Activated CD4-positive, alpha-beta T cell treated with anti-CD3 and anti-CD28 coated beads, Interleukin-2, Interleukin-6, amounts not matched to agents 100 ng/mL and 50 ng/mL, durations not matched to agents 16 hours and 8 hours (primary cell): ENCODE measurements around the gene MSANTD1.

Experiments used
- DNase-seq: peaks from one replicate; pipeline ENCODE4 v3.0.0-alpha.2; 2020

Gene MSANTD1

DNA sequence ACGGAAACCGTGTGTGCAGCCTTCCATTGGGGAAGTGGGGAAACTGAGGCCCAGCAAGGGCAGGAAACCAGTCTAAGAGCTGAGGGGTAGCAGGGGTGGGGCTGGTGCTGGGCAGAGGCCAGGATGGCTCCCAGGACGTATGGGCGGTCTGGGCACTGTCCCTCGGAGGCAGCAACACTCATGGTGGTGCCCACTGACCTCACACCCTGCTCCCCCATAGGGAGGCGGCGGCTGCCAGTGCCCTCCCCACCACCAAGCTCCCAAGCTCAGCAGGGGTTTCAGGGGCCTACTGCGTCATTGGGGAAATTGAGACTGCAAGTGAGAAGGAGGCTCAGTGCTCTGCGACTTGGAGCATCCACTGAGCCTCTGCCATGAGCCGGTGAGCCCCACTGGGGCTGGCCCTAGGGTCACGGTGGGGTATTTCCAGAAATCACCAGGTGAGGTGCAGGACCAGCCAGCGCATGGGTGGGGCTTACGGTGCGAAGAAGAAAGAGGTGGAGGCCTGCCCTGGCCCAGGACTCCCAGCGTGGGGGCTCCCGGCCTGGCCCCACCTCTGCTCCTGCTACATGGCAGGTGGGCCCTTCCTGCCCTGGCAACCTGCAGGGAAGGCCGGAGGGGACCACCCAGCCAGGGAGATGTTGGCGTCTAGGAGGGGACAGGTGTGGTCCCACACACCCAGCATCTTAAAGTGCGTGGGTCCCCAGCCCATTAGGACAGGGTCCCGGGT is 915 bp downstream of the MSANTD1 start:
- DNase-seq: no peak

- DNase-seq: no peak
Measured at GRCh38 chr4:3250438-3250955, 1.5 kb downstream of the MSANTD1 start.

DNA sequence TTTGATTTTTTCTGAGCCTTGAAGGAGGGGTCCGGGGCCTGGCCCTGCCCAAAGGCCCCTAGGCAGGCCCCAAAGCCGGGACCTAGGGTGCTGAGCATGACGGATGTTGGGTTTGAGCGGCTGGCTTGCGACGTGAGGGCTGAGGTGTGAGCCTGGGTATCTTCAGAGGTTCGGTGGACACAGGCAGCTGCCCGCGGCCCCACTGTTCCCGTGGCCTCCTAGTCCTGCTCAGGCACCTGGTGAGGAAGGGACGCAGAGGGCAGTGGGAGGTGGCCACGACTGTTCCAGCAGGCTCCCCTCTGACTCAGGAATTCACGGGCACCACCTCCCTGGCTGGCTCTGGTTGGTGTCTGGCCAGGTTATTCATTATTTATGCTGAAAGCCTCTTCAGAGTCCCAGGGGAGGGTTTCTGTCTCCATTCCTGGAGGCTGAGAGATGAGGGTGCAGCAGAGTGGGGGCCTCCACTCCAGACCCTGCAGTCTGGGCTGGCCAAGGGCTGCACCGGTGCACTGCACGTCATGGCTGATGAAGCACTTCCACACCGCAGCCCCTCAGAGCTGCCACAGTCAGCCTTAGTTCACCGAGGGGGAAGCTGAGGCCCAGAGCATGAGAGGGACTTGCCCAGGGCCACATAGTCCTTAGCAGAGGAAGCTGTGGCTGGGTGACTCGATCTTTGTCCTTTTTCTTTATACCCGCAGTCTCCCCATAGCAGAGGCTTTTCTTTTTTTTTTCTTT is 2.2 kb downstream of the MSANTD1 start:
- DNase-seq: no peak

GRCh38 chr4:3251691-3252479 is 2.9 kb downstream of the MSANTD1 start:
- no peak for DNase-seq

DNA sequence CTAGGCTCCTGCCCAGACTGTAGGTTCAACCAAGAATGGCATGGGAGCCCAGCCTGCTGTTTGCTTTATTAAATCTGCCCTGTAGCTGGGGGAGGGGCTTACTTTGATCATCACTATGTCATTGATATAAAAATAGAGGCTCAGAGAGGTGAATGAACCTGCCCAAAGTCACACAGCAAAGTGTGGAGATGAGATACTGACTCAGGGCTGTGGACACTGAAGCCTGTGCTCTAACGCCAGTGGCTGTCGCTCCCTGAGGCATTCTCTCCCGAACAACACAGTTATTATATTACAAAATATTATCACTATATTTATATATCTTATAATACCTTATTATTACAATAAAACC is 3.5 kb downstream of the MSANTD1 start:
- no peak for DNase-seq

GRCh38 chr4:3252831-3253641 is 4.1 kb downstream of the MSANTD1 start:
- no peak for DNase-seq

- DNase-seq: no peak
Measured at GRCh38 chr4:3253808-3254207, 4.8 kb downstream of the MSANTD1 start.

DNA sequence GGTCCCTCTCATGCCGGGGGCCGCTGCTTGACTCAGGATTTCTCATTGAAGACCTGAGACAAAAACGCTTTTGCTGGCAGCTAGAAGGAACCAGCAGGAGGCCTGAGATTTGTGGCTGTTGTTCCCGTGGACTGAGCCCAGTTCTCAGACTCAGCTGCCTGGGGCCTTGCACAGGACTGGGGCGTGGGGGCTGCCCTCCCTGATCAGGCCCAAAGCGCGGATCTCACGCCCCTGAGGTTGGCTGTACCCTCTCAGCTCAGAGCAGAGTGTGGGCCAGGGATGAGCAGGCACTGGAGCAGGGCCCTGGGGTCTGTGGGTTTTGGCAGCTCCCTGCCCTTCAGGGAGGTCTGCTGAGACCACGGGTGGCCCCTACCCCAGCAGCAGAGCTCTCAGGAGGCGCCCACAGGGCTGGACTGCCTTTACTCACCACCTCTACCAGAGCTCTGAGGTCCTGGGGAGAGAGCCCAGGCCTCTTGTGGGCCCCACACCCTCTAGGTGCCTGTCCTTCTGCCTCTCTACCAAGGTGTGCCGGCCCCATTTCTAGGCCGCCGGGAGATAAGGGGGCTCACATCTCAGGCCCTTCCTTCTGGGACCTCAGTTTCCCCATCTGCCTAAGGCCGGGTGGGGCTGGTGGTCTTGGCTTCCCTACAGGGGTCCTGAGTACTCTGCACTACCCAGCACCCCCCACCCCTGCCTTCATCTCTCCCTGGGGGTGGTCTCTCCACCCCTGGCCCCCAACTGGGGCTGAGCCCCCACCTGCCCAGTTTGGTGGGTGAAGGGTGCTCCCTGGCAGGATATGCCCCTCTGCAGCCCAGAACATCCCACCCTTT is 5.6 kb downstream of the MSANTD1 start:
- no peak for DNase-seq

DNA sequence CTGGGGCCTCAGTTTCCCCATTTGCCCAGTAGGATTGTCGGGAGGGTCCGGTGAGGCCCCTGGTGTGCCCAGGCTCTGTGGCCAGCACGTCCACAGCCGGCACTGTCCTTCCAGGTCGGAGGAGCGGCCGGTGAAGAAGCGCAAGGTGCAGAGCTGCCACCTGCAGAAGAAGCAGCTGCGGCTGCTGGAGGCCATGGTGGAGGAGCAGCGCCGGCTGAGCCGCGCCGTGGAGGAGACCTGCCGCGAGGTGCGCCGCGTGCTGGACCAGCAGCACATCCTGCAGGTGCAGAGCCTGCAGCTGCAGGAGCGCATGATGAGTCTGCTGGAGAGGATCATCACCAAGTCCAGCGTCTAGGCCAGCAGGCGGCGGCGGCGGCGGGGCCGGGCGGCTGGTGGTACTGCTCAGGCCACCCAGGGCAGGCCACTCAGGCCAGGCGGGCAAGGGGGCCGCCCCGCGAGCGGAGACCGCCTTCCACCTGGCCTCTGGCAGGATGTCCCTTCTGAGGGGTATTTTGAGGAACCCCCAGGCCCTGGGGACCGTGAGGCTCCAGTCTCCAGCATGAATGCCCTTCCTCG is 6.7 kb downstream of the MSANTD1 start:
- DNase-seq: no peak

- no peak for DNase-seq
Measured at GRCh38 chr4:3256230-3257102, 7.5 kb downstream of the MSANTD1 start.

GRCh38 chr4:3257103-3257555 is 8.2 kb downstream of the MSANTD1 start:
- DNase-seq: no peak

DNA sequence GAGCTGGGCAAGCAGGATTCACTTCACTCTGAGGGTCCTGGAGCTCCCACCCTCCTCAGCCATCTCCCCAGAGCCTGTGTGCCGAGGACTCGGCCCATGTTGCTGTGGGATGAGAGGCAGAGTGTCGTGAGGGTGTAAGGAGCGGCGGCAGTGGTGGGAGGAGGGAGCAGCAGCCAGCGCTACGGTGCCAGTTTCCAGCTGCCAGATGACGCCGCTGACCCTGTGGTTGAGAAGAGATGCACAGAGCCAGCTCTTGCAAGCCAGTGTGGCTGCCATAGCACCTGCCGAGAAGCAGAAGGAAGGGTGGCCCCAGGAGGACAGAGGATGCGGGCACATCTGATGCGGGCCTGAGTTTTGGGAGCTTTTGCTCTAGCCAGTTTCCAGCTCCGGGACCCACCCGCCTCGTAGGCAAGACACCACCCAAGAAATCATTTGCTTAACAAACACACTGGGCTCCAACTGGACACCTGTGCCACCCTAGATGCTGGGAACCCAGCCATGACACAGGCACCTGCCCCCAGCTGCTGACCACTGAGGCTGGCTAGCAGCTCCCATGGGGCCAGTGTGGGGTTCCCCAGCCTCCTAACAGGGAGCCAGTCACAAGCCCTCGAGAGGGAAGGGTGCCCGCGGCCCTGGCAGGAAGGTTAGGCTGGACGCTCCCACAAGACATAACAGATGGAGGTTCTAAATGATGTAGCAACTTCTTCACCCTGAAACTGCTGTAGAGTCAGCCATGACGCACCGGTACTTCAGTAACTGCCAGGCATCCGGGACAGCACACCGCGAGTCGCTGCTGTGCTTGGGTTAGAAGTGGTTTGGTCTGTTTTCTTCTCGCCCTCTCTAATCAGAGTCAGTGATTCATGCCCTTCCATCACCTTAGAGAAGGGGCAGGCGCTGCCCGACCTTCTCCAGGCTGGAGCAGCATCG is 8.9 kb downstream of the MSANTD1 start:
- no peak for DNase-seq

DNA sequence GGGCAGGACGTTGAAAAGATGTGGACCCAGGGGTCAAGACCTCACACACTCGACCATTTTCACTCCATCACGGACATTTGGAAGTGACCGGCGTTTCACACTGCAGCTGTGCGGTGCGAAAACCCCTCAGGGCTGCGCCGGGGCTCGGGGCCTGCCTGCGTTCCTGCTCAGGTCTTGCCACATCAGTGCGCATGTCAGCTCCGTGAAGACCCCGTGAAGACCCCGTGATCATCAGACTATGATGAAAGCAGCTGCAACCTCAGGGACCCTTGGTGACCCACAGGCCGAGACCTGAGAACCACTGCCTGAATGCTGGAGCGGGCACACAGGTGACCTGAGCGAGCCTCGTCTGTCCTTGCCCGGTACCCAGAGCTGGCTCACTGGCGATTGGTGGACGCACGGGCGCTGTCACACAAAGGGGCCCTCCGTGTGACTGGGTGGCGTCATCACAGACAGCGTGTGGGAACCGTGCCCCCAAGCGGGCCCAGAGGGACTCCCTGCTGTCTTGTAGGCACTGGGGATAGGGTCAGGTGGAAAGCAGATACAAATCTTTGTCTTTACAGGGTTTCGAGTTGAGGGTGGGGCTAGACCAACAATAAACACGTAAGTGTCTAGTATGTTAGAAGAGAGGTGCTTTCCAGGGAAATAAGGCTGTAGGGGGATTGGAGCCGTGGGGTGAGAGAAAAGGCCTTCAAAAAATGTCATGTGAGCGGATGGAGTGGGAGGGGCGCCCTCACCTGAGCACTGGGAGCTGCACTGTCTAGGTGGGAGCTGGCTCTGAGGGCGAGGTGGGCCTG is 12.7 kb downstream of the MSANTD1 start:
- DNase-seq: no peak

- no peak for DNase-seq
Measured at GRCh38 chr4:3262208-3263052, 13.5 kb downstream of the MSANTD1 start.

DNA sequence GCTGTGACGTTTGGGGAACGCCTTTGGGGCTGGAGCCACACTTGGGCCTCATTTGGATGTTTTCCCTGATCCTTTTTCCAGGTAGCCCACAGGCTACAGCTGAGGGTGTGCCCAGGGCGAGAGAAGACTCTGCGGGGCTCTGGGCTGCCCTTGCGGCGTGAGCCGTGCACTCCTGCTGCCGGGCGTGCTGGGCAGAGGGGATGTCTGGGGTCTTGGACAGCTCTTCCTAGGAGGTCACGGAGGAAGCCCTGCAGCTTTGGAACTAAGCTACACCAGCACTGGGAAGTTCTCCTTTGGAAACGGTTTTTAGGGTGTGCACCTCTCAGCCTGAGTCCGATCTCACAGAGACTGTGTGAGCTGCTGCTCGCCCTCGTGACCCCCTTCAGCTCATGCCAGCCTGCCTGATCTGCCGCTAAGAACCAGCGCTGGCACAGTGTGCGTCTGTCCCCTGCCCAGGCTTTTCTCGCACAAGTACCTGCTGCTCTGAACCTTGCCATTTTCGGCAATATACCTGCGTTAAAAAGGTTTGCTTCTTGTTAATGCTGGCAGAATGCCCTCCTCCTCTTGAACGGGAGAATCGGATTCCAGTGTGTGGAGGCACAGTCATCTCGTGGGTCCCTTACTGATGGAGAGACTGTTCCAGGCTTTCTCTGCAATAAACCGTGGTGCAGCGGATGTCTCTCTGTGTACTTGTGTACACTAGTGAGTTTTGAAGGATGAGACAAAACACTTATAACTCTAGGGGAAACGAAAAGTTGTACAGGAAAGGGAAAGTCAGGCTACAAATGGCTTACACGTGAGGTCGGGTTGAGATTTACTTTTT is 14.3 kb downstream of the MSANTD1 start:
- no peak for DNase-seq

DNA sequence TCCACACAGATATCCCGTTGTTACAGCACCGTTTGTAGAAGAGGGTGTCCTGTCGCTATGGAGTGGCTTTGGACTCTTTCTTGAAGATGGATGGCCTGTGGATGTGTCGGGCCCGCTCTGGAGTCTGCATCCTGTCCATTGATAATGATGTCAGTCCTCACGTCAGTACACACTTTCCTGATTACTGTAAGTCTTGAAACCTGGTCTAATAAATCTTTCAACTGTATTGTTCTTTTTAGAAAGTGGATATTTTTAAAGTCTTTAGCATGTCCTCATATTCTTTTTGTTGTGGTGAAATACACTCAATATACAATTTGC is 14.9 kb downstream of the MSANTD1 start:
- no peak for DNase-seq

- DNase-seq: no peak
Measured at GRCh38 chr4:3266076-3266475, 17.1 kb downstream of the MSANTD1 start.
